ENCODE results near the gene RASSF8. TPM values are rescaled to one million over a fixed set of nuclear protein-coding genes. Genes with fewer than 3 reads are reported as not detected.

RASSF8 gene
- total RNA-seq, 3 donors from 2014 or later: 3.2 to 109 (median 8.0) TPM

- H3K4me1 ChIP-seq (ENCODE audit: low read depth): no peaks in the 10 kb centered on the region
- no peak for DNase-seq
- H3K9me3 ChIP-seq: no peaks in the 10 kb centered on the region
- TF ChIP-seq CTCF (IDR thresholded peaks at IDR 0.05): no peak
- no peaks in the 10 kb centered on the region for H3K36me3 ChIP-seq (ENCODE audit: low read depth)
- no peak for ATAC-seq
- no peak overlapping the region for H3K4me3 ChIP-seq
- intact Hi-C loops (cut with DNase I, micrococcal nuclease): no loop called here
Observed at GRCh38 chr12:25938581-25938980, 19.9 kb upstream of the RASSF8 start.

DNA sequence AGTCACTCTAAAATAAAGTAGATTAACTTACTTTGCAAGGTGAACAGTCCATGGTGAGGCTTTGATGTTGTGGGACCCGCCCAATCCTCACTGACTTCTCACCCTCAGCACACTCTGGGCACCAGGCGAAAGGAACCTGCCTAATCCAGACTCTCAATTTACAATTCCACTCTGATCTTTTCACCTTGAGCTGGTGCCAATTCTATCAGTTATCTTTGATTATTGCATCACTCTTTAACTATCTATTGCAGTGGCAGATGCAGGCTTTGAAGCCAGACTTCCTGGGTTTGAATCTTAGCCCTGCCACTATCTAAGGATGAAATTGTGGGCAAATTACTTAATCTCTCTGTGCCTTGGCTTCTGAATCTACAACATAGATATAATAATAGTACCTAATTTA is 18.9 kb upstream of the RASSF8 start:
- Histone ChIP-seq H3K4me1 (ENCODE audit: low read depth) (no peaks in the 10 kb centered on the region), H3K36me3 (ENCODE audit: low read depth) (no peaks in the 10 kb centered on the region), H3K4me3 (no peak overlapping the region), H3K9me3 (no peaks in the 10 kb centered on the region)
- no peak for ATAC-seq
- TF ChIP-seq CTCF (IDR thresholded peaks at IDR 0.05): no peak
- DNase-seq: no peak
- intact Hi-C loops (cut with DNase I, micrococcal nuclease): no loop called here

- TF ChIP-seq CTCF (IDR thresholded peaks at IDR 0.05): no peak
- Histone ChIP-seq H3K4me1 (ENCODE audit: low read depth) (no peaks in the 10 kb centered on the region), H3K4me3 (no peak overlapping the region), H3K36me3 (ENCODE audit: low read depth) (no peaks in the 10 kb centered on the region), H3K9me3 (no peaks in the 10 kb centered on the region)
- no peak for ATAC-seq
- intact Hi-C loops (cut with DNase I, micrococcal nuclease): no loop called here
- no peak for DNase-seq
Observed at GRCh38 chr12:25940886-25941285, 17.6 kb upstream of the RASSF8 start.

DNA sequence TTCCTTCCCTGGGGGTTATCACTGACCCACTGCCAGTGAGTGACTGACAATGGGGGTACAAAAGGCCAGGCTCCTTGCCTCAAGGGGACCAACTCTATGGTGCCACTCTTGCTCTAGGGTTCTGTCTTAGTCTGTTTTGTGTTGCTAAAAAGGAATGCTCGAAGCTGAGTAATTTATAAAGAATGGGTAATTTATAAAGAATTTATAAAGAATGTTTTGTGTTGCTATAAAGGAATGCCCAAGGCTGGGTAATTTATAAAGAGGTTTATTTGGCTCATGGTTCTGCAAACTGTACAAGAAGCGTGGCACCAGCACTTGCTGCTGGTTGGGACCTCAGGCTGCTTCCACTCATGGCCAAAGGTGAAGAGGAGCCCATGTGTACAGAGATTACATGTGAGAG is 15.8 kb upstream of the RASSF8 start:
- no peaks in the 10 kb centered on the region for H3K9me3 ChIP-seq
- DNase-seq: no peak
- no peaks in the 10 kb centered on the region for H3K4me1 ChIP-seq (ENCODE audit: low read depth)
- TF ChIP-seq CTCF (IDR thresholded peaks at IDR 0.05): no peak
- H3K4me3 ChIP-seq: no peak overlapping the region
- intact Hi-C loops (cut with DNase I, micrococcal nuclease): no loop called here
- no peaks in the 10 kb centered on the region for H3K36me3 ChIP-seq (ENCODE audit: low read depth)
- no peak for ATAC-seq

- DNase-seq (no peak), ATAC-seq (no peak)
- Histone ChIP-seq H3K9me3 (no peaks in the 10 kb centered on the region), H3K36me3 (ENCODE audit: low read depth) (no peaks in the 10 kb centered on the region), H3K4me3 (no peak overlapping the region), H3K4me1 (ENCODE audit: low read depth) (no peaks in the 10 kb centered on the region)
- no peak for TF ChIP-seq CTCF (IDR thresholded peaks at IDR 0.05)
- intact Hi-C loops (cut with DNase I, micrococcal nuclease): no loop called here
Observed at GRCh38 chr12:25943940-25944339, 14.5 kb upstream of the RASSF8 start.

GRCh38 chr12:25949343-25949742 is 9.1 kb upstream of the RASSF8 start:
- no peak for DNase-seq
- ATAC-seq: no peak
- TF ChIP-seq CTCF (IDR thresholded peaks at IDR 0.05): no peak
- intact Hi-C loops (cut with DNase I, micrococcal nuclease): no loop called here
- H3K36me3 ChIP-seq (ENCODE audit: low read depth): no peaks in the 10 kb centered on the region
- H3K4me3 ChIP-seq: no peak overlapping the region
- no peaks in the 10 kb centered on the region for H3K4me1 ChIP-seq (ENCODE audit: low read depth)
- no peaks in the 10 kb centered on the region for H3K9me3 ChIP-seq
